GM19239 (cell line): ENCODE data around the gene ARHGAP29.

ENCODE experiments used
- DNase-seq: peaks from one replicate; pipeline ENCODE4 v3.0.0; 2011; ENCODE audit warnings: low spot score; ENCODE audit not compliant: insufficient read length
- FAIRE-seq: peaks from 2 replicates; lab custom pipeline; 2011; peaks lifted over from hg19 to GRCh38; lab: Jason Lieb, UNC

ARHGAP29 gene

GRCh38 chr1:94260635-94261387 lies 23.4 kb upstream of the ARHGAP29 start:
- no peak for DNase-seq
- no peak for FAIRE-seq

- no peak for FAIRE-seq
- no peak for DNase-seq
Measured at GRCh38 chr1:94259635-94260289, 22.4 kb upstream of the ARHGAP29 start.

DNA sequence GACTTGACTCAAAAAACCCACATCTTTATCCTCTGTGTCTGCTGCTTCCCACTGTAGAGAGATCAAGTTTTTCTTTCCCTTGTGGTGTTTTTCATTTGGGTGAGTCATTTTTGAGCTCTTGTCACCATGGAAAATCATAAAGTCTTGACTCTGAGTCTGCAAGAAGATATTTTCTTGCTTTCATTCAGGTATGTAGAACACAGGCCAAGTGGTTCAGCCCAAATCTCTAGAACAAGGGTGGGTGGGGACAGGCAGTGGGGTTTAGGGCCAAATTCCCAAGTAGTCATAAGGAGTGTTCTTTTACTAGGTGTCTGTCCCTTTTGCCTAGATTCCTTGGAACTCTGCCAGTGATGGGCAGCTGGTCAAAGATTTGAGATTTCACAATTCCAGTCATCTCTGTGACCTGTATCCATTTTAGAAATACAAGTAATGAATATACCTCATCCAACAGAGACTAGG lies 21.5 kb upstream of the ARHGAP29 start:
- no peak for DNase-seq
- no peak for FAIRE-seq

GRCh38 chr1:94257444-94257843 lies 20.1 kb upstream of the ARHGAP29 start:
- DNase-seq (no peak), FAIRE-seq (no peak)

GRCh38 chr1:94255476-94255875 lies 18.1 kb upstream of the ARHGAP29 start:
- DNase-seq (no peak), FAIRE-seq (no peak)

DNA sequence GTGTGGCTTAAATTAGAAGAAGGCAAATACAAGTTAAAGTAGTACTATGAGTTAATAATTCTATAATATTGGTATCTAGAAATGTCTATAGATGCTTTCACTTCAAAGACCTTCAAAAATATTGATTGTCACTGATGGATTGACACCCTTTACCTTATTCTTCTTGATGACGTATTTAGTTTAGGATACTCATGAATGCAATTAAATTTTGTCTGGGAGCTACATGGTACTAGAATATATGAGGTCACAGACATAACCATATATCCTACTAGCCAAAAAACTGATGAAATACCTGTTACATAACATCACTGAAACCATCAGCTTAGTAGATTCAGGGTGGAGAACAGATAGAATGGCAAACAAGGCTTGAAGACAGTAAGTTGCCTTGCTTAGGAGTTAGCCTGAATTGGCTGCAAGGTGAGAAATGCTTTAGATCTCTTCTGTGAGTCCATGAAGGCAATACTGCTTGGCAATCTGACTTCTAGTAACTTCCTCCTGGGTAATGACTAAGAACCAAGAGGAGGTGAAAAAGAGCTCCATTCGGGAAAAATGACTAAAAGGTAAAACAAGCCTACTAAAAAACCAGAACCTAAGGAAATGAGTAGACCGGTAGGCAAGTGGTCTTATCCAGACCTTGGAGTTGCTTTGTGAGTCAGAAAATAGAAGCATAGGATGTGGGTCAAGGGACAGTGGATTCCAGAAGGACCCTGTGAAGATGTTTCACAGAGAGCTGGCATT lies 16.9 kb upstream of the ARHGAP29 start:
- DNase-seq, result no peak
- FAIRE-seq, result no peak

DNA sequence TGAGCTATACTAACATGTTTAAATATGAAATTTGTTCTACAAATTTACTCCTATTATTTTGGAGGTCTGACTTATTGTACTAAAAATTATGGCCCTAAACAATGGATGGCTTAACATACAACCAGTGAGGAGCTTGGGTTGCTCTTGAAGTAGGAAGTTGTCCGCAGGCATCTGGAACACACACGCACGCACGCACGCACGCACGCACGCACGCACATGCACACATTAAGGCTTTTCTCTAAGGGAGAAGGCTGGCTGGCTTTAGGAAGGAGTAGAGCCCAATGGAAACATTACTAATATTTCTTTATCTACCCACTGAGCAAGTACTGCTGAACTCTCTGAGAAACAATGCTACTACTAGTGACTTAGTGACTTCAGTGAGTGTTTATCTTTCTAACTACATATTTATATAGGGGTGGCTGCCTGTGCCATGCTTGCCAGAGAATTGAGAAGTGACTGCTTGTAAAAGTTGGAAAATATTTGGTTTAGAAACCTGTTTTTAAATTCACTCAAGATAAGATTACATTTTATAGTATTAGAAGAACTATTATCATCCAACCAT lies 16.2 kb upstream of the ARHGAP29 start:
- FAIRE-seq (no peak), DNase-seq (no peak)

- no peak for FAIRE-seq
- DNase-seq, result no peak
Measured at GRCh38 chr1:94250341-94250740, 13.0 kb upstream of the ARHGAP29 start.

DNA sequence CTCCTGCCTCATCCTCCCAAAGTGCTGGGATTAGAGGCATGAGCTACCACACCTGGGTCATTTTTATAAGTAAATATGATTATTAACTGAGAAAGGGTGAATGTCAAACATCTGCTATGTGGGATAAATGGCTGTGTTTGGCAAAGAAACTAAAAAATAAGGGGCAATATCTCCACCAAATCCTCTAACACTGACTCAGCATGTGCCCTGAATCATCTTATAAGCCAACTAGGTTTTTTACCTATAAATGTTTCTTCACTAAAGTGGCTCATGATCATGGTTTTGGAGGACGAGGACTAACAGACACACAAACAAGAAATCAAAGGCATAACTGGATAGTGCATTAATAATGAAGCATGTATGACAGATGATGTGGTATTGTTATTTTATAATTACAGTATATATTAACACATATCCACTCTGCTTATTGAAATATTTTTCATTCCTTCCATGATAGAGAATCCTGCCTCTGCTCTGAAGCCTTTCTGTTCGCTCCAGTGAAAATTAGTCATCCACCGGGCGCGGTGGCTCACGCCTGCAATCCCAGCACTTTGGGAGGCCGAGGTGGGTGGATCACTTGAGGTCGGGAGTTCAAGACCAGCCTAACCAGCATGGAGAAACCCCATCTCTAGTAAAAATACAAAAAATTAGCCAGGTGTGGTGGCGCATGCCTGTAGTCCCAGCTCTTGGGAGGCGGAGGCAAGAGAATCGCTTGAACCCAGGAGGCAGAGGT lies 11.7 kb upstream of the ARHGAP29 start:
- no peak for FAIRE-seq
- DNase-seq, result no peak

- FAIRE-seq (no peak), DNase-seq (peak; percentile 35)
Measured at GRCh38 chr1:94247138-94248094, 10.0 kb upstream of the ARHGAP29 start.

DNA sequence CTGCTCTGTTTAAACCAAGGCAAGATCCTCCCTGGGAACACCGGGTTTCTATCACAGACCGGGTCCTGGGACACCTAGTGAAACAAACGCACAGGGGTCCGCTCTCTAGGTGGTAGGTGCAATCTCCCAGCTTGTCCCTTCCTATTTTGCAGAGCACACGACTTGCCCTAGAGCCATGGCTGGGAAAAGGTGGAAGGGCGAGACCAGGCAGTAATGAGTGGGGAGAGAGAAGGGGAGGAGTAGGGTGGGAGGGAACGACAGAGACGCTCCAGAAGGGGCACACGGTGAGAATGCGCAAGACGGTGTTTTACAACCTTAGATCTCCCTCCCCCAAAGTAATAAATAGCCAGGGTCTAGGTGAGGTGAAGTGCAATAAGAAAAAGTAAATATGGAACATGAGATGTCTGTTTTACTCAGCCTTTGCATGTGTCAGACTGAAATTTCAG lies 9.3 kb upstream of the ARHGAP29 start:
- no peak for FAIRE-seq
- no peak for DNase-seq

DNA sequence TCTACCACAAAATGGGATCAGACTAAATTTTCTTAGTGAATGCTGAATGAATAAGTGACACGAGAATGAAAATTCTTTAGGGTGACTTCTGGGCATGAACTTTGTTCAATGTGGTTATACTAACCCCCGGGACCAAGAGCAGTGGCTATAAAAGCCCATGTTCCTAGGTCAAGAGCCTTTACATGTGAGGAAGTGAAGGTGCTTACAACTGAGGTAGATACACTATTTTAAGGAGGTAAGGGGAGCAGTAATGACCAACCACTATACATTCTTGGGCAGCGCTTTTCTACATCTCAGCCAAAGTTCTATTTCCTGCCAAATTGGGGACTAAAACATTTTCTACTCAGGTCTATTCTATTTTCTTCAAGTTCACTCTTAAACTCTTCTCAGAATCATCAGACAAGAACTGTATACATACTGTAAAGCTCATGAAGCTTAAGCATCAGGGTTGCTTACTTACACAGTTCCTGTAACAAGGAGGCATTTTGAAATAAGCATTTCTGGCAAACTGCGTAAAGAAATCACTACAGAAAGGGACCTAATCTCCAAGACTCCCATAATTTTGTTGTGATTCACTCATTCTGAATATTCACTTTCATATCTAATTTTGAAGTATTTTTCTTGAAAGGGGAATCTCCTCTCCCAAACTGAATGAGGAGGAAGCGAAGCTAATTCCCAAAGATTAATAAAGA lies 8.5 kb upstream of the ARHGAP29 start:
- DNase-seq (no peak), FAIRE-seq (no peak)

DNA sequence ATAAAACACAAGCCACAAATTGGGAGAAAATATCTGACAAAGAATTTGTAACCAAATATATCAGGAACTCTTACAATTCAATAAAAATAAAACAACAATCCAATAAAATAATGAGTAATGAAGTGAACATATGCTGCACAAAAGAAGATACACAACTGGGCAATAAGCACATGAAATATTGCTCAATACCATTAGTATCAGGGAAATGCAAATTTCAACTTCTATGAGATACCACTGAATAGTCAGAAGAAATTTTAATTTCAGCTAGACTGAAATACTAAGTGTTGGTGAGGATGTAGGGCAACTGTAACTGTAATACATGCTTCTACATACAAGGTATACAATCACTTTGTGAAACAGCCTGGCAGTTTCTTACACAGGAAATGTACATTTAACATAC lies 7.4 kb upstream of the ARHGAP29 start:
- FAIRE-seq (no peak), DNase-seq (no peak)

DNA sequence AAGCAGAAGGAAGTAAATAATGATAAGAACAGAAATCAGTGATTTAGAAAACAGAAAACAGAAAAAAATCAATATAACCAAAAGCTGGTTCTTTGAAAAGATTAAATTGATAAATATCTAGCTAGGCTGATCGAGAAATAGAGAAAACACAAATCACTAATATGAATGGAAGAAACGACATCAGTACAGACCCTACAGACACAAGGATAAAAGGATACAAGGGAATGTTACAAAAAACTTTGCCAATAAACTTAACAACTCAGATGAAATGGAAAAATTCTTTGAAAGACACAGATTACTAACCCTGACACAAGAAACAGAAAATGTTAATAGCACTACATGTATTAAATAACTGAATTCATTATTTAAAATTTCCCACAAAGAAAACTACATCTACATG lies 6.3 kb upstream of the ARHGAP29 start:
- DNase-seq (no peak), FAIRE-seq (no peak)

- DNase-seq (no peak), FAIRE-seq (no peak)
Measured at GRCh38 chr1:94240822-94241221, 3.4 kb upstream of the ARHGAP29 start.

- no peak for FAIRE-seq
- DNase-seq, result no peak
Measured at GRCh38 chr1:94239796-94240195, 2.4 kb upstream of the ARHGAP29 start.

- FAIRE-seq, result no peak
- DNase-seq, result no peak
Measured at GRCh38 chr1:94239051-94239450, 1.7 kb upstream of the ARHGAP29 start.

- FAIRE-seq (no peak), DNase-seq (no peak)
Measured at GRCh38 chr1:94236630-94237290, 624 bp downstream of the ARHGAP29 start.
